ENCODE results near the gene FGF14.

Gene FGF14

GRCh38 chr13:102401265-102401664 is 583 bp downstream of the FGF14 start:
- no peak overlapping the region for H3K4me3 ChIP-seq (ENCODE audit: low read depth, low read length)
- no peak for TF ChIP-seq CTCF (IDR thresholded peaks at IDR 0.05; ENCODE audit: borderline replicate concordance, insufficient read depth, low read depth, low read length)

- no peak for TF ChIP-seq CTCF (IDR thresholded peaks at IDR 0.05; ENCODE audit: borderline replicate concordance, insufficient read depth, low read depth, low read length)
- H3K4me3 ChIP-seq (ENCODE audit: low read depth, low read length) = no peak overlapping the region
Observed at GRCh38 chr13:102400675-102401145, 1.1 kb downstream of the FGF14 start.

- no peak overlapping the region for H3K4me3 ChIP-seq (ENCODE audit: low read depth, low read length)
- no peak for TF ChIP-seq CTCF (IDR thresholded peaks at IDR 0.05; ENCODE audit: borderline replicate concordance, insufficient read depth, low read depth, low read length)
Observed at GRCh38 chr13:102399791-102400674, 1.8 kb downstream of the FGF14 start.

- TF ChIP-seq CTCF (IDR thresholded peaks at IDR 0.05; ENCODE audit: borderline replicate concordance, insufficient read depth, low read depth, low read length) = no peak
- H3K4me3 ChIP-seq (ENCODE audit: low read depth, low read length) = no peak overlapping the region
Observed at GRCh38 chr13:102395939-102396338, 5.9 kb downstream of the FGF14 start.

GRCh38 chr13:102395174-102395573 is 6.7 kb downstream of the FGF14 start:
- no peak overlapping the region for H3K4me3 ChIP-seq (ENCODE audit: low read depth, low read length)
- no peak for TF ChIP-seq CTCF (IDR thresholded peaks at IDR 0.05; ENCODE audit: borderline replicate concordance, insufficient read depth, low read depth, low read length)

DNA sequence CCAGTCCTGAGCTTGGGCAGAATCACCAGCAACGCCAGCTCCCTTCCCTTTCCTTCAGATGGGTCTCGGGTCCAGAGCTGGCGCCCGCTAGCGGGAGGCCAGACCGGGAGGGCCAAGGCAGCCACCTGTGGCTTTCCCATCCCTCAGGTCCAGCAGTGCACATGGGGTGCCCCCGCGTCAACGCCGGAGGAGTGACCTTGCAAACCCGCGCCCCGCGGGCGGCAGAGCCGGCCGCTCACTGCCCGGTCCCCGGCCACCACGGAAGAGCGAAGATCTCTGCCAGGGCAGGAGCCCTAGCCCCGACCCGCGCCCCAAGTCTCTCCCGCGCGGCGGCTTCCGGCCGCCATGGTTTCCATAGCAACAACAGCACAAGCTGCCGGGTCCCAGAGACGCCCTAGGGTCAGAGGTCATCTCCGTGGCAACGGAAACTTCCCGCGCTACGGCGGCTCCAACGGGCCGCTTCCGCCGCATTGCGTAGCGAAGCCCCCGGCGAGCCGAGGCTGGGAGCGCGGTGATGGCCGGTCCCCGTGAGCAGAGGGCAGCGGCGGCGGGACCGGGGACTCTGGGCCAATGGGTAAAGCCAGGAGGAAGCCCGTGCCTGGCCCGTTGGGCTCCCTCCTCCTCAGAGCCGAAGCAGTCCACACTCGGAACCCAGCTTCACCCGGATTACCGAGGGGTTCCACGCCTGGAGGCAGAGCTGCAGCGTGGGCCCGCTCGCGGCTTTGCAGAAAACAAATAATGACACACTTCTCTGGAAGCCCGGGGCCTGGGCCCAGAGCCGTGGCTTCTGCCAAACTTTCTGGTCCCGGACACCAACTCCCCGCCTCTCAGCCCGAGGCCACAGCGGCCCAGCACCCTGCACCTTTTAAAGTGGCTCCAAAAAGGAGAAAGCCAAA is 7.4 kb downstream of the FGF14 start:
- peak overlapping the region; percentile 97 for H3K4me3 ChIP-seq (ENCODE audit: low read depth, low read length)
- TF ChIP-seq CTCF (IDR thresholded peaks at IDR 0.05; ENCODE audit: borderline replicate concordance, insufficient read depth, low read depth, low read length) = peak; percentile 35; the same call in 1 of the 2 replicates

Data from GM12875 (cell line).